HL-60 (cell line): ENCODE measurements around the gene MEGF10.

Source experiments
- DNase-seq, 2 experiments: peaks; one replicate each; pipeline ENCODE4 v3.0.0-alpha.2; 2010 to 2020; ENCODE audit warnings: low read depth in 1 of 2, low spot score in 1 of 2
- H3K27ac ChIP-seq: fragments of 250-450 bp; sonication (Bioruptor Pico); replicated peaks from 2 replicates; pipeline ENCODE4 v1.5.1; 2020; ENCODE audit warnings: mild to moderate bottlenecking, moderate library complexity
- H3K27me3 ChIP-seq: fragments of 250-450 bp; sonication (Bioruptor Pico); 2 replicates; pipeline ENCODE4 v1.5.1; 2021; ENCODE audit warnings: mild to moderate bottlenecking, moderate library complexity; ENCODE audit not compliant: insufficient read depth, poor library complexity, severe bottlenecking
- H3K4me3 ChIP-seq: replicated peaks from 2 replicates; pipeline ENCODE4 v1.5.1; 2011; ENCODE audit warnings: mild to moderate bottlenecking, control low read depth, low read length; ENCODE audit not compliant: insufficient read depth
- GABPA ChIP-seq: IDR thresholded peaks from 2 replicates; pipeline ENCODE4 v1.6.1; 2012; ENCODE audit warnings: low read depth
- POLR2AphosphoS5 ChIP-seq: IDR thresholded peaks from 2 replicates; pipeline ENCODE4 v1.6.1; 2012; ENCODE audit warnings: low read depth
- SPI1 ChIP-seq: IDR thresholded peaks from 2 replicates; pipeline ENCODE4 v1.6.1; 2012; ENCODE audit warnings: low read depth, mild to moderate bottlenecking, borderline replicate concordance
- TF ChIP-seq, protein P1 (sequence below): IDR thresholded peaks from 2 replicates; pipeline ENCODE4 v1.6.1; 2012; ENCODE audit warnings: low read depth; ENCODE audit not compliant: insufficient replicate concordance
- TF ChIP-seq, protein P2 (sequence below): IDR thresholded peaks from one replicate; pipeline ENCODE4 v1.5.1; 2011; ENCODE audit warnings: low read length, control low read depth, inconsistent platforms; ENCODE audit not compliant: insufficient read depth

Gene MEGF10

DNA sequence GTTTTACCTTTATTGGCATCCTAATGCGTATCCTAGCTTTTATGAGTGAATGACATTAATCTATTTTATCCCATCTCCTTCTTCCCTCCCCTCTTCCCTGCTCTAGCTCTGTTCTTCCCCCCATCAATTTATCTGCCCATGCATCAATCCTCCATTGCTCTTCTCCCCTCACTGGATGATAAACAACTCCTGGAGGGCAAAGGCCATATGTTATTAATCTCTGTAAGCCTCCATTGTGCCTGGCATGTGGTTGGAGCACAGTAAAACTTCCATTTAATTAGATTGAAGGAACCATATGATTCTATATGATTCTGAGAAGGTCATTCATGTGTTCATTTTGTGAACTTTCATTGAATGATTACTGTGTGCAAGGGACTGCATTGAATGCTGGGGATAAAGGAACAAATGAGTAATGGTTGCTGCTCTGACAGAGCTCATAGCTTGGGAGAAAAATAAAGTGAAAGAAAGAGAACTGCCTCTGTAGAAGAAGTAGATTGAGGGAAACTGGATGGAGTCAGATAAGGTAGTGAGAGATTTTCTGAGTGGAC is 85.0 kb downstream of the MEGF10 start:
- no peaks in the 10 kb centered on the region for H3K27me3 ChIP-seq
- TF ChIP-seq, protein P1, sequence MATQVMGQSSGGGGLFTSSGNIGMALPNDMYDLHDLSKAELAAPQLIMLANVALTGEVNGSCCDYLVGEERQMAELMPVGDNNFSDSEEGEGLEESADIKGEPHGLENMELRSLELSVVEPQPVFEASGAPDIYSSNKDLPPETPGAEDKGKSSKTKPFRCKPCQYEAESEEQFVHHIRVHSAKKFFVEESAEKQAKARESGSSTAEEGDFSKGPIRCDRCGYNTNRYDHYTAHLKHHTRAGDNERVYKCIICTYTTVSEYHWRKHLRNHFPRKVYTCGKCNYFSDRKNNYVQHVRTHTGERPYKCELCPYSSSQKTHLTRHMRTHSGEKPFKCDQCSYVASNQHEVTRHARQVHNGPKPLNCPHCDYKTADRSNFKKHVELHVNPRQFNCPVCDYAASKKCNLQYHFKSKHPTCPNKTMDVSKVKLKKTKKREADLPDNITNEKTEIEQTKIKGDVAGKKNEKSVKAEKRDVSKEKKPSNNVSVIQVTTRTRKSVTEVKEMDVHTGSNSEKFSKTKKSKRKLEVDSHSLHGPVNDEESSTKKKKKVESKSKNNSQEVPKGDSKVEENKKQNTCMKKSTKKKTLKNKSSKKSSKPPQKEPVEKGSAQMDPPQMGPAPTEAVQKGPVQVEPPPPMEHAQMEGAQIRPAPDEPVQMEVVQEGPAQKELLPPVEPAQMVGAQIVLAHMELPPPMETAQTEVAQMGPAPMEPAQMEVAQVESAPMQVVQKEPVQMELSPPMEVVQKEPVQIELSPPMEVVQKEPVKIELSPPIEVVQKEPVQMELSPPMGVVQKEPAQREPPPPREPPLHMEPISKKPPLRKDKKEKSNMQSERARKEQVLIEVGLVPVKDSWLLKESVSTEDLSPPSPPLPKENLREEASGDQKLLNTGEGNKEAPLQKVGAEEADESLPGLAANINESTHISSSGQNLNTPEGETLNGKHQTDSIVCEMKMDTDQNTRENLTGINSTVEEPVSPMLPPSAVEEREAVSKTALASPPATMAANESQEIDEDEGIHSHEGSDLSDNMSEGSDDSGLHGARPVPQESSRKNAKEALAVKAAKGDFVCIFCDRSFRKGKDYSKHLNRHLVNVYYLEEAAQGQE: no peak
- TF ChIP-seq SPI1 (no peak), GABPA (no peak), POLR2AphosphoS5 (no peak)
- TF ChIP-seq, protein P2, sequence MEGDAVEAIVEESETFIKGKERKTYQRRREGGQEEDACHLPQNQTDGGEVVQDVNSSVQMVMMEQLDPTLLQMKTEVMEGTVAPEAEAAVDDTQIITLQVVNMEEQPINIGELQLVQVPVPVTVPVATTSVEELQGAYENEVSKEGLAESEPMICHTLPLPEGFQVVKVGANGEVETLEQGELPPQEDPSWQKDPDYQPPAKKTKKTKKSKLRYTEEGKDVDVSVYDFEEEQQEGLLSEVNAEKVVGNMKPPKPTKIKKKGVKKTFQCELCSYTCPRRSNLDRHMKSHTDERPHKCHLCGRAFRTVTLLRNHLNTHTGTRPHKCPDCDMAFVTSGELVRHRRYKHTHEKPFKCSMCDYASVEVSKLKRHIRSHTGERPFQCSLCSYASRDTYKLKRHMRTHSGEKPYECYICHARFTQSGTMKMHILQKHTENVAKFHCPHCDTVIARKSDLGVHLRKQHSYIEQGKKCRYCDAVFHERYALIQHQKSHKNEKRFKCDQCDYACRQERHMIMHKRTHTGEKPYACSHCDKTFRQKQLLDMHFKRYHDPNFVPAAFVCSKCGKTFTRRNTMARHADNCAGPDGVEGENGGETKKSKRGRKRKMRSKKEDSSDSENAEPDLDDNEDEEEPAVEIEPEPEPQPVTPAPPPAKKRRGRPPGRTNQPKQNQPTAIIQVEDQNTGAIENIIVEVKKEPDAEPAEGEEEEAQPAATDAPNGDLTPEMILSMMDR: no peak
- DNase-seq: no peak
- H3K4me3 ChIP-seq: no peak overlapping the region
- no peak overlapping the region for H3K27ac ChIP-seq

DNA sequence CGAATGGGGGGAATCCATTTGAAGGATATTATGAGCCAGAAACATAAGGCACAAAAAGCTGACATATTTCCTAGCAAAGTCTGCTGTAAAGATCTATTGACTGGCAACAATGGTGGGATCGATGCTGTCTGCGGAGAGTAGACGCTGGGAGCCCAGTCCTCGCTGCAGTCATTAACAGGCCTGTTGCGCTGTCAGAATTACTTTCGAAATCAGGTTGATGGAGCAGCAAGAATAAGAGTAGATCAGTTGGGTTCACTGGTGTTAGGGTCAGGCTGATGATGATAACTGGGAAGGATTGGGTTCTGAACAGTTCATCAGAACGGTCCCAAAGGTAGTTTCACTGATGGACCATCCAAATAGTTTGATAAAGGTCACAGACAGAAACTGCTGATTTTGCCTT is 87.1 kb downstream of the MEGF10 start:
- TF ChIP-seq SPI1: no peak
- no peak for TF ChIP-seq POLR2AphosphoS5
- TF ChIP-seq, protein P2: no peak
- no peaks in the 10 kb centered on the region for H3K27me3 ChIP-seq
- DNase-seq: no peak
- no peak overlapping the region for H3K4me3 ChIP-seq
- H3K27ac ChIP-seq: no peak overlapping the region

DNA sequence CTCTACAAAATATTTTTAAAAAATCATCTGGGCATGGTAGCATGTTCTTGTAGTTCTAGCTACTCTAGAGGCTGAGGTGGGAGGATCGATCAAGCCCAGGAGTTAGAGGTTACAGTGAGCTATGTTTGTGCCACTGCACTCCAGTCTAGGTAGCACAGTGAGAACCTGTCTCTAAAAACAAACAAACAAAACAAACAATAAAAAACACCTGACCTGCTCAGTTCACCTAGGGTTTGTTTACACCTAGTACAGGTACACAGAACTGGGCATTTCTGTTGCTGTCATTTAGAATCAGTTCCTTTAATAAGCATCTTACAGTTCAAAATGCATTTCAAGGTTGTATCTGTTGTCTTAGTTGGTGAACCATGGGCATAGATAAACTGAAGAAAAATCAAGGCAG is 95.3 kb downstream of the MEGF10 start:
- no peak overlapping the region for H3K27ac ChIP-seq
- TF ChIP-seq POLR2AphosphoS5: no peak
- no peak for TF ChIP-seq GABPA
- TF ChIP-seq, protein P1: no peak
- DNase-seq: no peak
- no peak overlapping the region for H3K4me3 ChIP-seq
- H3K27me3 ChIP-seq: no peaks in the 10 kb centered on the region

DNA sequence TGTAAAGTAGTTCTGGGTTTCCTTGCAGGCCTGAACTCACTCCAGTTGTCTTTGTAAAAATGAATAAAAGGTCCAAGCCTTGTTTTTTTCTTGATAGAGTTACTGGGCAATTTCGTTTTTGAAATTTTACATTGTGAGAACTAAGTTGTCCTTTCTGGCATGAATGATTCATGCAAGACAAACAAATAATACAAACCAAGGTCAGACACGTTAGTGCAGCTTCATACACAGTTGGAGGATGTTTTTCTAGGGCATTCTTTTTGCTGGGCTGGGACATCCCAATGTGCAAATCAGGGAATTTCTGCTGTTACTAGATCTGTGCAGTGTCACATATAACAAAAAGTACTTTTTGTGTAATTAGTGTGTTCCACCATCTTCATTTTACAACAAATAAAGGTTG is 96.0 kb downstream of the MEGF10 start:
- no peak for TF ChIP-seq POLR2AphosphoS5
- no peak for TF ChIP-seq GABPA
- TF ChIP-seq SPI1: no peak
- H3K4me3 ChIP-seq: no peak overlapping the region
- no peaks in the 10 kb centered on the region for H3K27me3 ChIP-seq
- DNase-seq: no peak
- no peak overlapping the region for H3K27ac ChIP-seq

DNA sequence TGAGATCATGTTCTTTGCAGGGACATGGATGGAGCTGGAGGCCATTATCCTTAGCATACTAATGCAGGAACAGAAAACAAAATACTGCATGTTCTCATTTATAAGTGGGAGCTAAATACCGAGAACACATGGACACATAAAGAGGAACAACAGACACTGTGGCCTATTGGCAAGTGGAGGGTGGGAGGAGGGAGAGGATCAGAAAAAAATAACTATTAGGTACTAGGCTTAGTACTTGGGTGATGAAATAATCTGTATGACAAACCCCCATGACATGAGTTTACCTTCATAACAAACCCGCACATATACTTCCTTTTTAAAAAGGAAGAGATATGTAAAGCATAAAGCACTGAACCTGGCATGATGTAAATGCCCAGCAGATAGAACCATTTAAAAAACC is 99.0 kb downstream of the MEGF10 start:
- no peaks in the 10 kb centered on the region for H3K27me3 ChIP-seq
- TF ChIP-seq POLR2AphosphoS5: no peak
- TF ChIP-seq SPI1: peak; percentile 16; the same call in 1 of the 2 replicates
- no peak overlapping the region for H3K4me3 ChIP-seq
- DNase-seq: peak in 1 of 2 experiments; percentile 6
- H3K27ac ChIP-seq: no peak overlapping the region
